Stimulated activated CD8-positive, alpha-beta memory T cell treated with anti-CD3 and anti-CD28 coated beads, Interleukin-12 subunit alpha, Interleukin-12 subunit beta, amount 100 ng/mL, for 4 hours (primary cell): ENCODE measurements around the gene TRAF4.
"Not testable (repeated sequence)": the region's sequence is repeated elsewhere in the genome, so short reads cannot be mapped to it uniquely, and the experiment has no call there.

ENCODE experiments used
- DNase-seq: peaks from one replicate; pipeline ENCODE4 v3.0.0-alpha.2; 2020; ENCODE audit warnings: low read depth

TRAF4 gene

GRCh38 chr17:28792877-28793661, 49.3 kb downstream of the TRAF4 start:
- DNase-seq, result no peak

DNA sequence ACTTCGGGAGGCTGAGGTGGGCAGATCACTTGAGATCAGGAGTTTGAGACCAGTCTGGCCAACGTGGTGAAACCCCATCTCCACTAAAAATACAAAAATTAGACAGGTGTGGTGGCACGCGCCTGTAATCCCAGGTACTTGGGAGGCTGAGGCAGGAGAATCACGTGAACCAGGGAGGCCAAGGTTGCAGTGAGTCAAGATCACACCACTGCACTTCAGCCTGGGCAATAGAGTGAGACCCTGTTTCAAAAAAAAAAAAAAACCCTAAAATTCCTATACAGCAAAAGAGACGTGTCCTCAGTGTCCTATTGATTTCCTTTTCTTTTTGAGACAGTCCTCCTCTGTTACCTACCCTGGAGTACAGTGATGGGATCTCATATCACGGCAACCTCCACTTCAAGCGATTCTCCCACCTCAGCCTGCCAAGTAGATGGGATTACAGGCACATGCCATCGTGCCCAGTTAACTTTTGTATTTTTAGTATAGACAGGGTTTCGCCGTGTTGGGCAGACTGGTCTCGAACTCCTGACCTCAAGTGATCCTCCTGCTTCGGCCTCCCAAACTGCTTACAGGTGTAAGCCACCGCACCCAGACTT, 51.1 kb downstream of the TRAF4 start:
- not testable (repeated sequence) for DNase-seq

GRCh38 chr17:28796062-28796461, 52.3 kb downstream of the TRAF4 start:
- DNase-seq, result no peak
